GM10266 (cell line): ENCODE results near the gene RALGAPA2.

ENCODE experiments used
- DNase-seq: peaks from one replicate; pipeline ENCODE4 v3.0.0; 2012; ENCODE audit errors: extremely low spot score
- TF ChIP-seq, protein P1 (sequence below): IDR thresholded peaks from 2 replicates; pipeline ENCODE4 v1.5.1; 2012; ENCODE audit warnings: mild to moderate bottlenecking, low read depth; ENCODE audit not compliant: control insufficient read depth, insufficient read depth; ENCODE audit errors: missing control alignments

Gene RALGAPA2

DNA sequence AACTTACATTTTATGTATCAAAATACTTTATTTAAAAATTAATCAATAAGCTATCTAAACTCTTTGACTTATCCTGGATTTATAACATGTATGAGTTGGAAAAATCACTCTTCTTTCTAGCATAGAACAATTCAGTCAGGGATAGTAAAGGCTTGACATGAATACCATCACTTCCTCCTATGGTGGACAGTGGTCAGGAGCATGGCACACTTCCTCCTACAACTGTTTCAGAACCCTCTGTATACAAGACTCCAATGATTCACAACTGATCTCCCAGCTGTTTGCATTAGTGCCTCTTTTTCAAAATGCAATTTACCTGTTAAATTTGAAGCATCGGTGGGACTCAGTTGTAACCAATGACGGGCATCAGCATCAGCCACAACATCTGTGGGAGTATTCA lies 129.7 kb downstream of the RALGAPA2 start:
- no peak for DNase-seq
- TF ChIP-seq, protein P1, sequence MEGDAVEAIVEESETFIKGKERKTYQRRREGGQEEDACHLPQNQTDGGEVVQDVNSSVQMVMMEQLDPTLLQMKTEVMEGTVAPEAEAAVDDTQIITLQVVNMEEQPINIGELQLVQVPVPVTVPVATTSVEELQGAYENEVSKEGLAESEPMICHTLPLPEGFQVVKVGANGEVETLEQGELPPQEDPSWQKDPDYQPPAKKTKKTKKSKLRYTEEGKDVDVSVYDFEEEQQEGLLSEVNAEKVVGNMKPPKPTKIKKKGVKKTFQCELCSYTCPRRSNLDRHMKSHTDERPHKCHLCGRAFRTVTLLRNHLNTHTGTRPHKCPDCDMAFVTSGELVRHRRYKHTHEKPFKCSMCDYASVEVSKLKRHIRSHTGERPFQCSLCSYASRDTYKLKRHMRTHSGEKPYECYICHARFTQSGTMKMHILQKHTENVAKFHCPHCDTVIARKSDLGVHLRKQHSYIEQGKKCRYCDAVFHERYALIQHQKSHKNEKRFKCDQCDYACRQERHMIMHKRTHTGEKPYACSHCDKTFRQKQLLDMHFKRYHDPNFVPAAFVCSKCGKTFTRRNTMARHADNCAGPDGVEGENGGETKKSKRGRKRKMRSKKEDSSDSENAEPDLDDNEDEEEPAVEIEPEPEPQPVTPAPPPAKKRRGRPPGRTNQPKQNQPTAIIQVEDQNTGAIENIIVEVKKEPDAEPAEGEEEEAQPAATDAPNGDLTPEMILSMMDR = no peak

DNA sequence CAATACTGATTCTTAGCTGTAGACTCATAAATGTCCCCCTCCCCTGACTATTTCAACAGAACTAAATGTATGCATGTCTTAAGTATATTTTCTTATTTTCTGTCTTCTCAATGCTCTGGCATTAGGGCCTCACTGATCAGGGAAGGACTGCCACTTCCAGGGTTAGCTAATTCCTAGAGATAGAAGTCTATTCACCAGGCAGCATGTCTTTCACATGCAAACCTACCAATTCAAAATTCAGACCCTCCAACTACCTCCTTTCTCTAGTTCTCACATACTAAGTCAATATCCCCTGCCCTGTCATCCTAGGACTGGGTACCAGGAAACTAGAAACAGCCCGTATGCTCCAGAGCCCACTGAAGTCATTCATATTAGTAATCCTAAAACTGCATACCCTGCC lies 132.3 kb downstream of the RALGAPA2 start:
- TF ChIP-seq, protein P1 = no peak
- no peak for DNase-seq

DNA sequence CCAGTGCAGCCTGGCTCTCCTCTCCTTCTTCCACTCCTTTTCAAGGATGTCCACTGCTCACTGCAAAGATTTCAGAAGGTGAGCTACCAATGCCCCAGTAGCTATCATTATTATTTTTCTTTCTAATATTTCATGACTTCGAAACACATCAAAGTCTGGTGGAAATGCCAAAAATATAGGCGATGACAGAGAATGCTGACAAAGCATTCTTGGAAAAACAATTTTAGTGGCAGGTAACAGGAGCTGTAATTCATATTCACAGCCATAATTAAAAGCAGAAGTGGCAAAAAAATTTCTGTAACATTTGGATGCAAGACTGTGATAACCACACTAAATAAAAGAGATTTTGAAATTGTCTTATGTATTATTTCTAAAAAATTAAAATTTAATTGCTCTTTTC lies 133.6 kb downstream of the RALGAPA2 start:
- no peak for DNase-seq
- TF ChIP-seq, protein P1 = no peak

DNA sequence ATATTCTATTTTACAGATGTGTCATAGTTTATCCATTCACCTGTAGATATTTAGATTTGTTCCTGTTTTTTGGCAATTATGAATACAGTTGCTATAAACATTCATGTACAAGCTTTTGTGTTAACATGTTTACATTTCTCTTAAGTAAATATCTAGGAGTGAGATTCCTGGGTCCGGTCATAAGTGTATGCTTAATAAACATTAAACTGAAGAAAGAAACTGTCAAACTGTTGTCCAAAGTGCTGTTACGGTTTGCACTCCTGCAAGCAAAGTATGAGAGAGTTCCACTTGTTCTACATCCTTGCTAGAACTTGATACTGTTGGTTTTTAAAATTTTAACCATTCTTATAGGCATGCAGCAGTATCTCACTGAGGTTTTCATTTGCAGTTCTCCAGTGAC lies 138.6 kb downstream of the RALGAPA2 start:
- DNase-seq = no peak

DNA sequence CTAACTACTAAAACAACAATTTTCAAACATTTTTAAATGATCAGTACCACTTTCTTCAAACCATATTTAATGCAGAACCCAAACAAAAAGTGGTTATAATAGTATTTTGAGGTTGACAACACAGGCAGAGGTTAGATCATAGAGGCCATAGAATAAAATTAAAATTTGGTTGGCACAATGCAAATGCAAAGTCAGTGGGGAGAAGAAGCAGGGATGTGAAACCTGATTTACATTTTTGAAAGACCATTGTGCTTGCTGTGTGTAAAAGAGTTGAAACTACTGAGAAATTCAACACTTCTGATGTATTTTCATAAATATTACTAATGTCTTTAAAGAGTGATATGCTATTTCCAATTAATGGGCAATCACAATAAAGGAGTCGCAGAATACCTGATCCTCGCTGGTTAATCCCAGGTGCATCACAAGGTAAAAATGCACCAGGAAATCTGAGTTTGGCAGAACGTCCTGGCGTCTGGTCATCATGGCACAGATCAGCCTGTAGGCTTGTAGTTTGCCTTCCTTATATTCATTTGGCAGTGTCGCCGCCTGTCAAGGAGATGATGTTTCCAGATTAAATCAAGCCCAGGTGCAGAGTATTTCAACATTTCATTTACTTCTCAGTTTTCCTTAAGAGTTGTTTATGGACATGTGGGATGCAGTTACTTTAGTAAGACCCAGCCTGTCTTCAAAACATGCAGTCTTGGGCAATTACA lies 141.2 kb downstream of the RALGAPA2 start:
- TF ChIP-seq, protein P1 = no peak

More for the DNA sequence above, 138.6 kb downstream of the RALGAPA2 start:
- TF ChIP-seq, protein P1 = no peak

DNA sequence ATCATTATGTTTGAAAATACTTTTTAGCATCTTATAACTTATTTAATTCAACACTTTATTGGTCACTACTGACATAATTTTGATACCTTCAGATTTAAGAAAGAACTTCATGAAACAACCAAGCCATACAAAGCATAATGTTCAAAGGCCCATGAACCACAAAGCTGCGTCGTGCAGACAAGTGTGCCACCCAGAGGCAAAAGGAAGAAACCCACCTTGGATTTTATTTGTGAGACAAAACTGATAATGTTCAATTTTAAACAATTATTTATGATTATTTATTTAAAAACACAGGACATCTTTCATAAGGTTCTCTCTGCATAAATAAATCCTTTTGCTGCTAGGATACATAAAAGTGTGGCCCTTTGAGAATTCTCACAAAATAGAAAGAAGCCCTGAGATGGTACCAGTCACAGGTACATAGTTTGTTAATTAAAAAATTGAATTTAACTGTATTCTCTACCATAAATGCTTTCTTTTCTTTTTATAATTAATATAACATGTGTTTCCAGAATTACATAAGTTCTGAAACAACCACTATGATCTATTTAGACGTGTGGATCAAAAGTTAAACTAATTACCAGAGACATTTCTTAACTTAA lies 143.7 kb downstream of the RALGAPA2 start:
- DNase-seq = peak; percentile 37

More for the DNA sequence above, 141.2 kb downstream of the RALGAPA2 start:
- no peak for DNase-seq

More for the DNA sequence above, 143.7 kb downstream of the RALGAPA2 start:
- TF ChIP-seq, protein P1 = peak; percentile 69
